Caco-2 (cell line): ENCODE measurements around the gene PRSS1. TPM values are rescaled to one million over a fixed set of nuclear protein-coding genes. Genes with fewer than 3 reads are reported as not detected.
A peak's percentile ranks its signal among the peaks of the same experiment; 100 is the strongest.
"Not testable (repeated sequence)": the region's sequence is repeated elsewhere in the genome, so short reads cannot be mapped to it uniquely, and the experiment has no call there.

Experiments
- BruUV-seq: library from RNA; stranded (reverse); fragments of 400-500 nt; replicated peaks from 2 replicates; lab custom pipeline; 2021; lab: Mats Ljungman, UMichigan
- CTCF ChIA-PET: fragments of 300-600 bp; sonication (Branson Sonifier 250); formaldehyde crosslinking; loops from one replicate; lab custom pipeline; 2022; ENCODE audit warnings: antibody characterized with exemption; lab: Charles Lee
- POLR2A ChIA-PET: fragments of 300-600 bp; sonication (Branson Sonifier 250); formaldehyde crosslinking; loops from one replicate; lab custom pipeline; 2022; ENCODE audit warnings: antibody characterized with exemption; lab: Charles Lee
- DNase-seq, 2 experiments: peaks; one replicate each; pipeline versions ENCODE4 v3.0.0 to v3.0.0-alpha.2; 2020 to 2022
- H3K27me3 ChIP-seq: replicated peaks from 2 replicates; pipeline ENCODE4 v1.6.0; 2011; ENCODE audit warnings: low read length; ENCODE audit not compliant: control insufficient read depth, insufficient read depth
- H3K36me3 ChIP-seq: 2 replicates; pipeline ENCODE4 v1.5.1; 2011; ENCODE audit warnings: low read length; ENCODE audit not compliant: control insufficient read depth, insufficient read depth
- H3K4me1 ChIP-seq: fragments of 250-450 bp; sonication (Bioruptor Pico); 2 replicates; pipeline ENCODE4 v1.5.1; 2020; ENCODE audit warnings: mild to moderate bottlenecking
- H3K4me3 ChIP-seq: 2 replicates; pipeline ENCODE4 v1.5.1; 2011; ENCODE audit warnings: low read depth, mild to moderate bottlenecking, control low read depth, low read length
- H3K9me3 ChIP-seq: fragments of 250-450 bp; sonication (Bioruptor Pico); 2 replicates; pipeline ENCODE4 v1.5.1; 2020; ENCODE audit warnings: mild to moderate bottlenecking, moderate library complexity
- H3K27ac Mint-ChIP-seq: one replicate; pipeline ENCODE4 v1.8.0; 2022; ENCODE audit warnings: mixed read lengths; ENCODE audit not compliant: unreplicated experiment
- H3K27me3 Mint-ChIP-seq: one replicate; pipeline ENCODE4 v1.8.0; 2022; ENCODE audit warnings: mixed read lengths; ENCODE audit not compliant: insufficient read depth, unreplicated experiment
- H3K36me3 Mint-ChIP-seq: one replicate; pipeline ENCODE4 v1.8.0; 2022; ENCODE audit warnings: mild to moderate bottlenecking, mixed read lengths; ENCODE audit not compliant: insufficient read depth, unreplicated experiment
- H3K4me1 Mint-ChIP-seq: one replicate; pipeline ENCODE4 v1.8.0; 2022; ENCODE audit warnings: low read depth, mixed read lengths; ENCODE audit not compliant: unreplicated experiment
- H3K4me3 Mint-ChIP-seq: one replicate; pipeline ENCODE4 v1.8.0; 2022; ENCODE audit warnings: mild to moderate bottlenecking, moderate library complexity, mixed read lengths; ENCODE audit not compliant: unreplicated experiment
- H3K9me3 Mint-ChIP-seq: one replicate; pipeline ENCODE4 v1.8.0; 2022; ENCODE audit warnings: mixed read lengths; ENCODE audit not compliant: unreplicated experiment
- CTCF ChIP-seq, 2 experiments: fragments of 200-600 bp in 1 of 2; IDR thresholded peaks; 1 replicate in 1 of 2; 2 replicates in 1 of 2; pipeline versions ENCODE4 v1.5.1 to v1.8.0; 2011 to 2022; ENCODE audit warnings: antibody characterized with exemption in 1 of 2, control low read depth in 1 of 2, inconsistent platforms in 1 of 2, low read depth in 1 of 2, low read length in 1 of 2, mild to moderate bottlenecking in 1 of 2, moderate library complexity in 1 of 2; ENCODE audit not compliant: insufficient read depth in 1 of 2, severe bottlenecking in 1 of 2, unreplicated experiment in 1 of 2
- intact Hi-C: fragments of 100-400 bp; cut with micrococcal nuclease; formaldehyde crosslinking; loops from one replicate; pipeline ENCODE4 v1.10.0; 2022; ENCODE audit not compliant: unreplicated experiment
- total RNA-seq: library from RNA; stranded (reverse); gene quantifications from 2 replicates; pipeline ENCODE4 v1.2.3, GENCODE V29; 2022

PRSS1 gene
- total RNA-seq, 1 experiment from 2014 or later: 18.1 TPM

- Histone ChIP-seq H3K4me1 (peaks cover 10% of the 10 kb centered on the region; the same call in 1 of the 2 replicates), H3K9me3 (no peaks in the 10 kb centered on the region), H3K4me3 (no peak overlapping the region), H3K36me3 (no peaks in the 10 kb centered on the region), H3K27me3 (no peaks in the 10 kb centered on the region)
- H3K4me1 Mint-ChIP-seq: peaks cover 14% of the 10 kb centered on the region
- intact Hi-C loops: no loop called here
- no peak for TF ChIP-seq CTCF (IDR thresholded peaks at IDR 0.05; ENCODE audit: insufficient read depth in 1 of 2, low read depth in 1 of 2, low read length in 1 of 2, severe bottlenecking in 1 of 2, unreplicated experiment in 1 of 2)
- H3K36me3 Mint-ChIP-seq: no peaks in the 10 kb centered on the region
- DNase-seq: no peak
- CTCF ChIA-PET: no interaction called here
- H3K9me3 Mint-ChIP-seq: peaks cover 12% of the 10 kb centered on the region
- no TSS peak for BruUV-seq
- no peak overlapping the region for H3K4me3 Mint-ChIP-seq
- POLR2A ChIA-PET: no interaction called here
- no peaks in the 10 kb centered on the region for H3K27me3 Mint-ChIP-seq
- H3K27ac Mint-ChIP-seq: no peak overlapping the region
Measured at GRCh38 chr7:142753366-142753765, 4.1 kb downstream of the PRSS1 start.

DNA sequence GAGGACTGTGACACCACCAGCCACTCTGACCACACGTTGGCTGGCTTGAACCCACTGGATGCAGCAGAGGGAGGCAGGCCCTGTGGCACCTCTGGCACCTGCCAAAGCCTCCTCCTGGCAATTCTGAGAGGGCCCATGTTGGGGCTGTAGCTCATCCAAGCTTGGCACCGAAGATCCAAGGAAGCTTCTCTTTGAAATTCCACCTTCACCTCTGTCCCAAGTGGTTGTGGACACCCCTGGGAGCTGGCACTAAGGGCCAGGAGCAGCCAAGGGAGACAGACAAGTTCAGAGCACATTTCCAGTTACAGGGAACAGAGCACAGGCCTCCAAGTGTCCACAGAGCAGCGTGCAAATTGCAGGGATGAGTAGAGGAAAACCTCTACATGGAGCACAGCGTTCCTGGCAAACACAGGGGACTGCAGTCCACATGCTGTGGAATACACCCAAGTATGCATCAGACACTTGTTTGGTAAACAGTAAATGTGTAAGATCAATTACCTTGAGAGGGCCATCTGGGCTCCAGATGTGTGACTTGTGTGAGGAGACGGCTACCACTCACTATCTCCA is 4.7 kb downstream of the PRSS1 start:
- H3K27me3 ChIP-seq, H3K9me3 ChIP-seq, H3K36me3 ChIP-seq, H3K36me3 Mint-ChIP-seq, BruUV-seq, H3K4me3 Mint-ChIP-seq, POLR2A ChIA-PET, H3K27ac Mint-ChIP-seq, DNase-seq, H3K27me3 Mint-ChIP-seq, H3K4me1 ChIP-seq, H3K4me3 ChIP-seq, H3K4me1 Mint-ChIP-seq, CTCF ChIA-PET, intact Hi-C loops: not testable (repeated sequence)
- H3K9me3 Mint-ChIP-seq: peaks cover 15% of the 10 kb centered on the region

DNA sequence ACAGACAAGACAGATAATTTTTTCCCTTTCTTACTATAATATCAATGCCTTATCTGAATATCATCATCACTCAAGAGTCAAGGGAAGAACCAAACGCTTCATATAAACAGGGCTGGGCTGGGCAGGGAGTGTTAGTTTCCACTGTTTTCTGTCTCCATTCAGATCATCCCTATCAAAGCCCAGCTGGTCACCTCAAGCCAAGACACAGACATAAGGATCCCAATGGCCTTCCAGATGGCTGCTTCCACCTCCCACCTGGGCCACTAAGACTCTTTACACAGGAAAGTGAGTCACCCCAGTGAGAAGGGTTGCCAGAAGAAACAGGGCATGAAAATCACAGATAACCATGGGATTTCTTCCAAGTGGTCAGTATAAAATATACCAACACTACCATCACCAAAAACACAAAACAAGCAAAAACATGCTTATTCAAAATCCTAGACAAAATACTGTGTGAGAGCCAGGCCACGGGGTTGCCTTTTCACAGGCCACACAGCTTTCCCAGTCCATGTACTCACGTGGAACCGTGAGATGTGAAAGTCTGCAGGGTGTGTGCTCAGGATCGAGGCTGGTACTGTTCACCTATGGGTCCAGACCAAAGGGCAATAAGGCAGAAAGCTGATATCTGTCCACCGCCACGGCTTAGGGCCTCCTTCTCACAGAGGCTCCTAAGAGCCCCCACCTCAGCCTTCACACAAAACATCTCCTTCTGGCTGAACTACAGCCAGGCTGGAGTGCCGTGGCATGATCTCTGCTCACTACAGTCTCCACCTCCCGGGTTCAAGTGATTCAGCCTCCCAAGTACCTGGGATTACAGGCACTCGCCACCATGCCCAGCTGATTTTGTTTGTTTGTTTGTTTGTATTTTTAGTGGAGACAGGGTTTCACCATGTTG is 5.7 kb downstream of the PRSS1 start:
- TF ChIP-seq CTCF (IDR thresholded peaks at IDR 0.05; ENCODE audit: insufficient read depth in 1 of 2, low read depth in 1 of 2, low read length in 1 of 2, severe bottlenecking in 1 of 2, unreplicated experiment in 1 of 2): no peak
- intact Hi-C loops: no loop called here
- H3K4me1 ChIP-seq: peaks cover 4% of the 10 kb centered on the region
- Mint-ChIP-seq H3K36me3 (no peaks in the 10 kb centered on the region), H3K27me3 (no peaks in the 10 kb centered on the region), H3K4me1 (peaks cover 10% of the 10 kb centered on the region), H3K27ac (no peak overlapping the region), H3K4me3 (no peak overlapping the region), H3K9me3 (peaks cover 22% of the 10 kb centered on the region)
- H3K36me3 ChIP-seq: no peaks in the 10 kb centered on the region
- no peak for DNase-seq
- H3K9me3 ChIP-seq: no peaks in the 10 kb centered on the region
- CTCF ChIA-PET: no interaction called here
- no TSS peak for BruUV-seq
- H3K27me3 ChIP-seq: no peaks in the 10 kb centered on the region
- POLR2A ChIA-PET: no interaction called here
- no peak overlapping the region for H3K4me3 ChIP-seq

DNA sequence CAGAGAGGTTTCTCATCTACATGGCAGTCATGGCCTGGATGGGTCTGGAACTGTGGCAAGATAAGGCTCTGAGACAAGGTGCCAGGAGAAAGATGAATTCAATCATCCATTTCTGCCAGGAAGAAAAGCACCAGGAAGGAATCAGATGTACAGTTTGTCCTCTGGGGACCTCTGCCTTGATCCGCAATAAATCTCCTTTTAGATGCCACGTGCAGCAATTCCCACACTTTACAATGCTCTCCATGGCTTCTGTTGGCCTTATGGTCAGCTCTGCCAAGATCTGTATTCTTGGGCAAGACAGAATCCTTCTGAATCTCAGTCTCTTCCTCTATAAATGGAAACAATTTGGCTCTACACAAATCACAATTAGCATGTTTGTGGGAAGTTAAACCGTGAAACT is 9.0 kb downstream of the PRSS1 start:
- intact Hi-C loops, H3K4me3 ChIP-seq, H3K27me3 ChIP-seq, H3K36me3 Mint-ChIP-seq, H3K27me3 Mint-ChIP-seq, BruUV-seq, H3K9me3 ChIP-seq, DNase-seq, POLR2A ChIA-PET, H3K36me3 ChIP-seq, H3K4me3 Mint-ChIP-seq: not testable (repeated sequence)
- peaks cover 12% of the 10 kb centered on the region for H3K4me1 ChIP-seq
- peaks cover 18% of the 10 kb centered on the region for H3K9me3 Mint-ChIP-seq
- peak overlapping the region; percentile 94 for H3K27ac Mint-ChIP-seq
- H3K4me1 Mint-ChIP-seq: peaks cover 18% of the 10 kb centered on the region
- CTCF ChIA-PET: interaction anchor here (0.9 kb wide), 1 partner anchor 25 kb away, joined by 4 read pairs; no protein-coding TSS in a partner anchor
